ENCODE results near the gene TGFBR3.
A peak's percentile ranks its signal among the peaks of the same experiment; 100 is the strongest.

TGFBR3 gene

DNA sequence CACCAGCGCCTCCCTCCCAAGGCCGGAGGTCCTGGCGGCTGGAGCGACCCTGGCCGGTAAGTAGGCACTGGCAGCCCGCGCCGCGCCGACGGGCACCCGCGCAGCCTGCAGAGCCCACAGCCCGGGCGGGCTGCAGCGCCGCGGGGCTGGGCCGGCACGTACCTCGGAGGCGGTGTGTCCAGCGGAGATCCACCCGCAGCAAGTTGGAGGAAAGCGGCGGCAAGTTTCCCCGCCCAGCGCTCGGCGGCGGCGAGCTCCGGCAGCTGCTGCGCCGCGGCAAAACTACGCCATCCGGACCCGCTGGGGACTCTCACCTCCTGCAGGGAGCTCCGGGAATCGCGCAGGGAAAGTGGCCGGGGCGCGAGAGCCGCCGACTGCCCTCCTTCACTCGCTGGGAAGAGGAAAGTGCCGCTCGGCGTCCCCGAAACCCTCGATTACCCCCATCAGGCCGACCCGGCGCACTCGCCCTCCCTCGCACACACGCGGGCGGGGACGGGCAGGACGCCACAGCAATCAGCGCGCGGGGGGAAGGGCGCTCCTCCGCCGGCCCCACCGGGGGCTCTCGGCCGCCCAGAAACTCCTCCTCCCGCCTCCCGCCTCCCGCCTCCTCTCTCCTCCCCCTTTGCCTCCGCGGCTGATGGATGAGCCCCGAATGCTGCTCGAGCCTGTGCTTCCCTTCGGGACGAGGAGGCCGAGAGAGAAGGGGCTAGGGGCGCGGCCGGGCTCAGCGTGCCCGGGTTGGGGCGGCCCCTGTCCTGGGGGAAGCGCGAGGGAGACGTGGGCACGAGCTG, at the start of gene TGFBR3:
Gene TGFBR3 (minus strand): TSS at position 436 of the 791 bp plus-strand sequence. CDS start 24,620 bp downstream, outside the sequence.
- peak within 1 kb of the TSS; percentile 76; the same call in 1 of the 2 replicates for H3K9ac ChIP-seq (ENCODE audit: low read depth, low read length)
- H3K36me3 ChIP-seq (ENCODE audit: insufficient read depth, low read depth, low read length), result no peaks in the 10 kb centered on the region
- peak within 1 kb of the TSS; percentile 87 for H3K4me3 ChIP-seq (ENCODE audit: low read length)
- no peaks in the 10 kb centered on the region for H3K9me3 ChIP-seq (ENCODE audit: insufficient read depth, low read depth, low read length)
- H3K4me1 ChIP-seq (ENCODE audit: insufficient read depth, low read length), result no peaks in the 10 kb centered on the region
- no peak within 1 kb of the TSS for H3K27ac ChIP-seq (ENCODE audit: low read length)
- H3K27me3 ChIP-seq (ENCODE audit: insufficient read depth, low read length), result peaks cover 49% of the 10 kb centered on the region

DNA sequence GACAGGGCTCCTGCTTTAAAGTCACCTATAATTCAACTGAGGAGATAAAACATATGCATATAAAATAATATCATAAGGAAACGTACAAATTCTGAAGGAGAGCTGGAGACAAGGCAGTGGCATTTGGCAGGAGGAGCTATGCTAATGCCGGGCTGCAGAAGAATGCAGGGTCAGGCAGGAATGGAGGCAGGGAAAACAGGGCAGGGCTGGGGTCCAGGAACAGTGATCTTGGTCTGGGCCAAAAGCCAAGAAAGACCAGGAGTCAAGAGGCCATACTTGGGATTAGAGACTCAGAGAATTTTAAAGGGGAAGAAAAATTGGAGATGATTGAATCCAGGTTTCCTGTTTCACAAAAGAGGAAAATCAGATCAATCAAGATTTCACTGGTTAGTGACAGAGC, 43.3 kb upstream of the TGFBR3 start:
- no peak overlapping the region for H3K4me3 ChIP-seq (ENCODE audit: low read length)
- no peak overlapping the region for H3K27ac ChIP-seq (ENCODE audit: low read length)
- no peak overlapping the region for H3K9ac ChIP-seq (ENCODE audit: low read depth, low read length)
- H3K9me3 ChIP-seq (ENCODE audit: insufficient read depth, low read depth, low read length), result no peaks in the 10 kb centered on the region
- H3K4me1 ChIP-seq (ENCODE audit: insufficient read depth, low read length), result peaks cover 2% of the 10 kb centered on the region; the same call in 1 of the 2 replicates
- H3K36me3 ChIP-seq (ENCODE audit: insufficient read depth, low read depth, low read length), result no peaks in the 10 kb centered on the region
- no peaks in the 10 kb centered on the region for H3K27me3 ChIP-seq (ENCODE audit: insufficient read depth, low read length)

DNA sequence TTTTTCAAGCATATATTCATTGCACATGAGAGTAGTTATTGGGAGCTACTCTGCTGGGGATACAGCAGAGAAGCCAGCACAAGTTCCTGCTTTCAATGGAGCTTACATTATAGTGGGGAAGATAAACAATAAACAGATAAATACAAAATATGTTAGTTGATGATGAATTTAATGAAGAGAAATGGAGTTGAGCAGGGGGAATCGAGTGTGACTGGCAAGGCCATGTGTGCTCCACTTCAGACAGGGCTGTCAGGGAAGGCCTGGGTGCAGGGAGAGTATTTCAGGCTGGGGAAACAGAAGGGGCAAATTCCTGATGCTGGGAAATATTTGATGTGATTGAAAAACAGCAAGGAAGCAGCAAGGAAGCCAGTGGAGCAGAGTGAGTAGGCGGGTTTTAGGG, 42.1 kb upstream of the TGFBR3 start:
- Histone ChIP-seq H3K9me3 (ENCODE audit: insufficient read depth, low read depth, low read length) (no peaks in the 10 kb centered on the region), H3K27ac (ENCODE audit: low read length) (no peak overlapping the region), H3K4me3 (ENCODE audit: low read length) (no peak overlapping the region), H3K9ac (ENCODE audit: low read depth, low read length) (no peak overlapping the region), H3K27me3 (ENCODE audit: insufficient read depth, low read length) (no peaks in the 10 kb centered on the region), H3K4me1 (ENCODE audit: insufficient read depth, low read length) (peaks cover 2% of the 10 kb centered on the region; the same call in 1 of the 2 replicates), H3K36me3 (ENCODE audit: insufficient read depth, low read depth, low read length) (no peaks in the 10 kb centered on the region)

- Histone ChIP-seq H3K36me3 (ENCODE audit: insufficient read depth, low read depth, low read length) (no peaks in the 10 kb centered on the region), H3K4me1 (ENCODE audit: insufficient read depth, low read length) (peaks cover 2% of the 10 kb centered on the region; the same call in 1 of the 2 replicates), H3K9ac (ENCODE audit: low read depth, low read length) (no peak overlapping the region), H3K27ac (ENCODE audit: low read length) (no peak overlapping the region), H3K27me3 (ENCODE audit: insufficient read depth, low read length) (no peaks in the 10 kb centered on the region), H3K9me3 (ENCODE audit: insufficient read depth, low read depth, low read length) (no peaks in the 10 kb centered on the region), H3K4me3 (ENCODE audit: low read length) (no peak overlapping the region)
Measured at GRCh38 chr1:91925644-91926435, 39.9 kb upstream of the TGFBR3 start.

DNA sequence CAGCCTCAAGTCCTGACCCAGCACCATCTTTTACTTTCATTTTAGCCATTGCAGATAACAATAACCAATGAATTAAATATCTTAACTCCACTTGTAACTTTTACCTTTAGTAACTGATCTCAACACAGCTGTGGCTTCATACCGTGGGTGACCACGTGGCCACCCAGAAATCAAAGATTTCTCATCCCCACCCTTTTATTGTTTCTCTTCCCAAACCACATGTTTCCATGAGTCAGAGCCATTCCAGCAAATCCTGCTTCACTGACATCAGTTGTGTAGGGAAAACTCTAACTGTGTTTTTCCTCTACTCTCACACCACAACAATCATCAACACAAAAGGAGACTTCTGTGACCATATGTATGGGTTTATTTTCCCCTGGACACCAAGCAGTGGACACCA, 38.2 kb upstream of the TGFBR3 start:
- Histone ChIP-seq H3K27me3 (ENCODE audit: insufficient read depth, low read length) (no peaks in the 10 kb centered on the region), H3K9me3 (ENCODE audit: insufficient read depth, low read depth, low read length) (no peaks in the 10 kb centered on the region), H3K9ac (ENCODE audit: low read depth, low read length) (no peak overlapping the region), H3K4me1 (ENCODE audit: insufficient read depth, low read length) (peaks cover 2% of the 10 kb centered on the region; the same call in 1 of the 2 replicates), H3K27ac (ENCODE audit: low read length) (no peak overlapping the region), H3K4me3 (ENCODE audit: low read length) (no peak overlapping the region), H3K36me3 (ENCODE audit: insufficient read depth, low read depth, low read length) (no peaks in the 10 kb centered on the region)

GRCh38 chr1:91919962-91920361, 34.0 kb upstream of the TGFBR3 start:
- H3K27ac ChIP-seq (ENCODE audit: low read length), result no peak overlapping the region
- H3K36me3 ChIP-seq (ENCODE audit: insufficient read depth, low read depth, low read length), result no peaks in the 10 kb centered on the region
- no peaks in the 10 kb centered on the region for H3K27me3 ChIP-seq (ENCODE audit: insufficient read depth, low read length)

DNA sequence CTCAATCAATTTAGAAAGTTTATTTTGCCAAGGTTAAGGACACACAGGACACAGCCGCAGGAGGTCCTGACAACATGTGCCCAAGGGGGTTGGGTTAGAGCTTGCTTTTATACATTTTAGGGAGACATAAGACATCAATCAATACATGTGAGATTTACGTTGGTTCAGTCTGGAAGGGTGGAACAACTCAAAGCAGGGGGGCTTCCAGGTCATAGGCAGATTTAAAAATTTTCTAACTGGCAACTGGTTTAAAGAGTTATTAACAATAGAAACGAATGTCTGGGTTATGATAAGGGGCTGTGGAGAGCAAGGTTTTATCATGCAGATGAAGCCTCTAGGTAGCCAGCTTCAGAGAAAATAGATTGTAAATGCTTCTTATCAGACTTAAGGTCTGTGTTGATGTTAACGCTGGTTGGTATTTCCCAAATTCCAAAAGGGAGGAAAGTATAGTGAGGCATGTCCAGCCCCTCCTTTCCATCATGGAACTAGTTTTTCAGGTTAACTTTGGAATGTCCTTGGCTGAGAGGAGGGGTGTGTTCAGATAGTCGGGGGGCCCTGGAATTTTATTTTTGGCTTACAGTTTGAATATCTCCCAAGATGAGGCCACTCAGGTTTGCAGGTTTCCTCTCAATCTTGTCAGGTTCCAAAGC, 31.0 kb upstream of the TGFBR3 start:
- no peaks in the 10 kb centered on the region for H3K9me3 ChIP-seq (ENCODE audit: insufficient read depth, low read depth, low read length)
- H3K36me3 ChIP-seq (ENCODE audit: insufficient read depth, low read depth, low read length), result no peaks in the 10 kb centered on the region
- H3K27me3 ChIP-seq (ENCODE audit: insufficient read depth, low read length), result no peaks in the 10 kb centered on the region
- no peak overlapping the region for H3K4me3 ChIP-seq (ENCODE audit: low read length)
- H3K4me1 ChIP-seq (ENCODE audit: insufficient read depth, low read length), result peaks cover 5% of the 10 kb centered on the region; the same call in 1 of the 2 replicates
- no peak overlapping the region for H3K27ac ChIP-seq (ENCODE audit: low read length)
- no peak overlapping the region for H3K9ac ChIP-seq (ENCODE audit: low read depth, low read length)

More at GRCh38 chr1:91919962-91920361, 34.0 kb upstream of the TGFBR3 start:
- Histone ChIP-seq H3K4me1 (ENCODE audit: insufficient read depth, low read length) (peaks cover 5% of the 10 kb centered on the region; the same call in 1 of the 2 replicates), H3K9me3 (ENCODE audit: insufficient read depth, low read depth, low read length) (no peaks in the 10 kb centered on the region), H3K4me3 (ENCODE audit: low read length) (no peak overlapping the region), H3K9ac (ENCODE audit: low read depth, low read length) (no peak overlapping the region)

- Histone ChIP-seq H3K9ac (ENCODE audit: low read depth, low read length) (no peak overlapping the region), H3K36me3 (ENCODE audit: insufficient read depth, low read depth, low read length) (no peaks in the 10 kb centered on the region), H3K9me3 (ENCODE audit: insufficient read depth, low read depth, low read length) (no peaks in the 10 kb centered on the region), H3K4me3 (ENCODE audit: low read length) (no peak overlapping the region), H3K27ac (ENCODE audit: low read length) (no peak overlapping the region), H3K27me3 (ENCODE audit: insufficient read depth, low read length) (no peaks in the 10 kb centered on the region), H3K4me1 (ENCODE audit: insufficient read depth, low read length) (peaks cover 5% of the 10 kb centered on the region; the same call in 1 of the 2 replicates)
Measured at GRCh38 chr1:91916046-91916445, 30.1 kb upstream of the TGFBR3 start.

DNA sequence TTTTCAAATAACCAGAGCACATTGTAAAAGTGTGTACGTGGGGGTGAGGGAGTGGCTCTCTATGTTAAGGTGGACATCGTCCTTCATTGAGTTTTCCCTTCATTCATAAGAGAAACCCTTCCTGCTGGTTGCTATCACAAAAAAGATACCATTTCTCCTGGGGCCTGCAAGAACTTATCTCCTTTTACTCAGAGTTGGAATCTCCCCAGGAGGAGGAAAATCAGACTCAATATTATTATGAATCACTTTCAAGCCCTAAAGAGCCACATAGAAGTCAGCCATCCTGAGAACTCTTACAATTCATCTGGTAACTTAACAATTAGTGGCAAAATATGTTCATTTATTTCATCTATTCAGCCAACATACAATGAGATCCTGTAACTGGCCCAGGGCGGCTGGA, 27.1 kb upstream of the TGFBR3 start:
- no peaks in the 10 kb centered on the region for H3K36me3 ChIP-seq (ENCODE audit: insufficient read depth, low read depth, low read length)
- H3K27ac ChIP-seq (ENCODE audit: low read length), result no peak overlapping the region

DNA sequence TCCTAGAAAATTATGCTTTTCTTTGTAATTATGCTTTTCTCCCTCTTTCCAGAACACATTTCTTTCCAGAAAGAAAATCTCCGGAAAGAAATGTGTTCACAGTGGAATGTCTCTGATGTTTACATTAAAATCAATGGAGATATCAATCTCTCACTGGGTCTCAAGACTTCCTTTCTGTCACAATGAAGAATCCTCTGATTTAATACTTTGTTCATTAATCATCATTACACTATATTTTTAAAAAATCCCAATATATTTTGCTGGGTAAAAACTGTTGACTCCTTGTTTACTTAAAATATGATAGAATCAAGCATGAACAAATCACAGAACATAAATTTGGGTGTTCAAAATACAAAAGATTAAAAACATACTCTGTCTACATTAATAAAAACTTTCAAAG, 26.3 kb upstream of the TGFBR3 start:
- no peak overlapping the region for H3K4me3 ChIP-seq (ENCODE audit: low read length)
- no peak overlapping the region for H3K9ac ChIP-seq (ENCODE audit: low read depth, low read length)
- no peaks in the 10 kb centered on the region for H3K27me3 ChIP-seq (ENCODE audit: insufficient read depth, low read length)
- H3K27ac ChIP-seq (ENCODE audit: low read length), result no peak overlapping the region
- H3K36me3 ChIP-seq (ENCODE audit: insufficient read depth, low read depth, low read length), result no peaks in the 10 kb centered on the region
- H3K4me1 ChIP-seq (ENCODE audit: insufficient read depth, low read length), result peaks cover 4% of the 10 kb centered on the region; the same call in 1 of the 2 replicates
- no peaks in the 10 kb centered on the region for H3K9me3 ChIP-seq (ENCODE audit: insufficient read depth, low read depth, low read length)

More for the DNA sequence above, 27.1 kb upstream of the TGFBR3 start:
- Histone ChIP-seq H3K9ac (ENCODE audit: low read depth, low read length) (no peak overlapping the region), H3K4me1 (ENCODE audit: insufficient read depth, low read length) (peaks cover 5% of the 10 kb centered on the region; the same call in 1 of the 2 replicates), H3K4me3 (ENCODE audit: low read length) (no peak overlapping the region), H3K27me3 (ENCODE audit: insufficient read depth, low read length) (no peaks in the 10 kb centered on the region), H3K9me3 (ENCODE audit: insufficient read depth, low read depth, low read length) (no peaks in the 10 kb centered on the region)

DNA sequence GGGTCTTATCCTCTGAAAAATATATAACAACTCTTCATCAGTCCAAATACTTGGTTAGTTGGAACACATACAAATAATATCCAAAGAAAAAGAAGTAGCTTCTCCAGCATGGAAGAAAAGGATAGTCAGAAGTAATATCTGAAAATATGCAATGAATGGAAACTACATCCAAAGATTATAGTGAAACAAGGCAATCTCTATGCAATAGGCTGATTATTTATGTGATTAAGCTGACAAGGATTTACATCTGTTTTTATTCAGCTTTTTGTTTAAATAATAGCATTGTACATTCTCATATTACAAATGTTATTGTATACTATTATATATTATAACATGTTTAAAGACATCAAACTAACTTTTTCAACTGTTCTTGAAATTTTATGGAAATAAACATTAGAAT, 15.3 kb upstream of the TGFBR3 start:
- H3K9me3 ChIP-seq (ENCODE audit: insufficient read depth, low read depth, low read length), result no peaks in the 10 kb centered on the region
- no peaks in the 10 kb centered on the region for H3K4me1 ChIP-seq (ENCODE audit: insufficient read depth, low read length)
- H3K27ac ChIP-seq (ENCODE audit: low read length), result no peak overlapping the region

More for the DNA sequence above, 15.3 kb upstream of the TGFBR3 start:
- no peak overlapping the region for H3K9ac ChIP-seq (ENCODE audit: low read depth, low read length)
- H3K27me3 ChIP-seq (ENCODE audit: insufficient read depth, low read length), result no peaks in the 10 kb centered on the region
- H3K4me3 ChIP-seq (ENCODE audit: low read length), result no peak overlapping the region
- no peaks in the 10 kb centered on the region for H3K36me3 ChIP-seq (ENCODE audit: insufficient read depth, low read depth, low read length)
